NCI-H2107 treated with DMSO at 0.1 percent for 48 hours (cell line): ENCODE measurements around the gene TENM4.

Experiments used
- DNase-seq: peaks from one replicate; lab custom pipeline; 2025; ENCODE audit not compliant: unreplicated experiment; lab: John Stamatoyannopoulos, UW

Gene TENM4

DNA sequence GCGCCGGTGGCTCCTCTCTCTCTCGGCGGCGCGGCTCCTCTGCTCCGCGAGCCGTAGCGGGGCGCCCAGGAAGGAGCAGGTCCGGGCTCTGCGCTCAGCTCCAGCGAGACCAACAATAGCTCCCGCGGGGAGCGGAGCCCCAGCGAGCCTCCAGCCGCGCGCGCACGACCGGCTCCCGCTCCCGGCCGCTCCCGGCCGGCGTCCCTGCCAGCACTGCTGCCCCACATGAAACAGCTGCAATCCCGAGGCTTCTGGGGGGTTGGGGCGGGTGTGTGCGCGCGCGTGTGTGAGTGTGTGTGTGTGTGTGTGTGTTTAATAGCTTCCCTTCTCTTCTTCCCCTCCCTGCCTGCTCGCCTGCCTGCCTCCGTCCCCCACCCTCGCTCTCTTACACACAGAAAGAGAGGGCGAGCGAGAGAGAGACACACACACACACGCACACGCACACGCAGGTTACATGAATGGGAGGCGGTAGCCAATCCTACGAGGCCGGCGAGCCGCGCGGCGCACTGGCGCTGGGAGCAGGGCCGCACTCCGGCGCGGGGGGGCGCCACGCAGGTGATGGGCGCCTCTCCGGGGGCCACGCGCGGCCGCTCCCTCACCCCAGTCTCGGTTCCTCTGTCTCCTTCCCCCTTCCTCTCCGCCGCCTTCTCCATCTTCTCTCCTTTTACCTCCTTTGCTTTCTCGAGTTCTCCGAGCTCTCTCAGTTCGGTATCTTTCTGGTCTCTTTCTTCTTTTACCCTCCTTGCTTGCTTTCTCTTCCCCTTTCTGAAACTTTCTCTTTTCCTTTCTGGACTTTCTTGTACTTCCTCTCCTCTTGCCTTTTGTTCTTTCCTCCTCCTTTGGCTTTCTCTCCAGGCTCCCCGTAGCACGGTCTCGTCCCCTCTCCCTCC is at the start of gene TENM4:
Gene TENM4, minus strand, starts transcription at position 460 of the 890 bp plus-strand sequence. CDS start 371,086 bp downstream, outside the sequence.
- no peak for DNase-seq

DNA sequence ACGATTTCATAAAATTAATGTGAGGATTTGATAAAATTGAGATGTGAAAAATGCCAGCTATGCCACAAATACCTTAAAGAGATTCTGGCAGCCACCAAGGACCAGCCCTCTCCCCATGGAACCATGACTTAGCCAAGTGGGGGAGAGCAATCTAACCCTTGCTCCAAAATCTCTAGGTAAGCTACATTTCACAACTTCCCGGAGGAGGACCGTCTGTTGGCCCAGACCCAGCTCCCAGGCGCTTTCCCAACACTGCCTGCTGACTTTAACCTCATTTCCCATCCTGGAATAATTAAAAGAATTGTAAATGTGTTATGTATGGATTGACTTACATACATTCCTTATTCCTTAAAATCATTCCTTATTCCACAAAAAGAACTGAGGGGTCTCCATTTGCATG is 47.5 kb upstream of the TENM4 start:
- no peak for DNase-seq

DNA sequence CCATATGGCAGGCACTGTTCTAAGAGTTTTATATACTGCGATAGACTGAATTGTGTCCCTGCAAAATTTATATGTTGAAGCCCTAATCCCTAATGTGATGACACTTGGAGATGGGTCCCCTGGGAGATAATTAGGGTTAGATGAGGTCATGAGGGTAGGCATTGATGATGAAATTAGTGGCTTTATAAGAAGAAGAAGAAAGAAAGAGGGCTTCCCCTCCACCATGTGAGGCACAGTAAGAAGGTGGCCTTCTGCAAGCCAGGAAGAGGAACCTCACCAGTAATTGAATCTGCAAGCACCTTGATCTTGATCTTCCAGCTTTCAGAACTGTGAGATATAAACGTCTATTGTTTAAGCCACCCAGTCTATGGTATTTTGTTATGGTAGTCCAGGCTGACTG is 46.6 kb upstream of the TENM4 start:
- DNase-seq: no peak

GRCh38 chr11:79486242-79486984 is 45.6 kb upstream of the TENM4 start:
- no peak for DNase-seq

DNA sequence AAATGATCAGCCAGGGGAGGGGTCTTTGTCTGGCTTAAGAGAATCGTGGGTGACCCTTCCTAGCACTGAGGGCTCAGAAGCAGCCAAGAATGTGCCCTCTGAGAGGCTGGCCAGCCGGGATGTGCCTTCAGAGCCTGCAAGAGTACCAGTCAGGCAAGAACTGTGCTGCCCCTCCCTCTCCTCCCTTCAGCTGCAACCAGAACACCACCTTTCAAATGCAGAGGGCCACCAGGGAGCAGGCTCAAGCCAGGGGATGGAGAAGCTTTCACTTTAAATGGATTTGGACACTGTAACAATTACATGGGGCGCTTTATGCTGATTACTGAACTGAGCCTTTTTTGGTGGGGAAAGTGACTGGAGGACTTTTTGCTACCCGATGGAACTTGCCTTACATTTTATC is 44.9 kb upstream of the TENM4 start:
- DNase-seq: no peak

DNA sequence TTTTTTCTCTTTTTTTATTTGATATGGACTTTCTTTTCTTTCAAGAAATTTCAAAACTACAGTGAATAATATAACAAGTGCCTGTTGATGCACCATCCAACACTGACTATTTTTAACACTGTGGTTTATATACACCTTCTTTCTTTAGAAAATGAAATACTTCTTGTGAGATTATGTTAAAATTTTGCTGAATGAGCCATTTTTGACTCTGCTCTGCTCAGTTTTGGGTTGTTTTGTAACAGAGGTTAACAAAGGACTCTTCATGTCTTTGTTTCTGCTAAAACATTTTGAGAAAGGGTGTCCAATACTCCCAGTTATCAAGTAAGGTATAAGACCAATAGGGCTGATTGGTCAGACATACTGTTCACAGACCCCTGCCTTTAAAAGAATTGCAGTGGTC is 44.0 kb upstream of the TENM4 start:
- DNase-seq: no peak

GRCh38 chr11:79482800-79483199 is 42.0 kb upstream of the TENM4 start:
- DNase-seq: no peak

DNA sequence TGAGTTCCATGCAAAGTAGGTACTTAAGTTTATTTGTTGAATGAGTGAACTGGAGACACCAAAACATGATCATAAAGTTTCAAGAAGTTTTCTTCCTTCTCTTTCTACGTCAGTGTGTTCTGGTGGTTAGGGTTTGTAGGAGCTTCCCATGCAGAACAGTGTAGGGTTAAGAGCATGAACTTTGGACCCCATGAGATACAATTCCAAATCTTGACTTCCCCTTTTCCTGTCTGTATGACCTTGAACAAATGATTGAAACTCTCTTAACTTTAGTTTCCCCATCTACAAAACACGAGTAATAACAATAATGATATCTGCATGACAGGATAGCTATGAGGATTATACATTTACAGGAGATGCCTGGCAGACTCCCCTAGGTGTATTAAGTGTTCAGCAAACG is 41.0 kb upstream of the TENM4 start:
- DNase-seq: no peak

GRCh38 chr11:79480864-79481263 is 40.0 kb upstream of the TENM4 start:
- DNase-seq: no peak

DNA sequence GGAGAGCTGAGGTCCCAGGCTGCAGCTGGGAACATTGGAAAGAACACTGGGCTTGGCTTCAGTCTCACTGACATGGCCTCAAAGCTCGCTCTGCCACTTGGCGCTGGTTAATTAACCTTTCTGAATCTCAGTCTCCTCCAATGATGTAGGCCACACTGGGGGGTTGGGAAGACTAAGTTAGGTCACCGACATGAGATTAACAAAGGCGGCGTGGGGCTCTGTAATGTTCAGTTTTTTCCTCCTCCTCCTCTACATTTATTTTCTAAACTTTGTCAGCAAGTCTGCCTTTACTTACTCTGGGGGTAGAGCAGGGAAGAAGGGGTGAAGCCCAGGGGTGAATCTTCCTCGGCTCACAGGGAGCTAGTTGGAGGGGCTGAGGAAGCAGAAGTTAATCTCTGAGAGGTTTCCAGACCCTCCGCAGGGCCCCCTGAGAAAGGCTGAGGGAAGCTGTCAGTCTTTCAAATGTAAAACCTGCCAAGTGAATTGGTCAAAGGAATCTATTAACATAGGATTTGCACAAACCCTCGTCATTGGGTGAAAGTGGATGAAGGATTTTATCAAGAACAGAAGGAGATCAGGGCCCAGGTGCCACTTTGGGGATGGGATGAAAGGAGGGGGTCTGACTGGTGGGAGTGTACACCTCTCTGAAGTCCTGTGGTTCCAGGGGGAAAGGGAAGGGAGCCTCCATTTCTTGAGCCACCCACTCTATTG is 32.1 kb upstream of the TENM4 start:
- DNase-seq: no peak

- DNase-seq: no peak
These were observed 30.4 kb upstream of the TENM4 start for GRCh38 chr11:79471071-79471844.

GRCh38 chr11:79470161-79470560 is 29.3 kb upstream of the TENM4 start:
- no peak for DNase-seq

- DNase-seq: no peak
These were observed 26.9 kb upstream of the TENM4 start for GRCh38 chr11:79467761-79468160.

- DNase-seq: no peak
These were observed 25.6 kb upstream of the TENM4 start for GRCh38 chr11:79466411-79466810.

DNA sequence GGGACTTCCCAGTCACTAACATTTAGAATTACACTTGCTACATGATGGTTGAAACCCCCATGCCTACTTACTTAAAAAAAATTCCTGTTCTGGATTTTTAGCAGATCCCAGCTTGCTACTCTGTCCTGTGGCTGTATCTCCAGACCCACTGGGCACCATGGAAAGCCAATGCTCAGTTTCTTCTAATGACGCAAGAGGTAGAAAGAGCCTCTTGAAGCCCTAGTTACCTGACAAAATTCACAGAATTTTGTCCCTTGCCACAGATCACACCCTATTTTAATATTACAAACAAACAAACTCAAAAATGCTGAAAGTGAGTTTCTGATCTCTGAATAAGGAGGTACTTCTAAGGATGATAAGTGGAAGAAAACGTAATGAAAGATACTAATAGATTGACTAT is 24.3 kb upstream of the TENM4 start:
- no peak for DNase-seq

DNA sequence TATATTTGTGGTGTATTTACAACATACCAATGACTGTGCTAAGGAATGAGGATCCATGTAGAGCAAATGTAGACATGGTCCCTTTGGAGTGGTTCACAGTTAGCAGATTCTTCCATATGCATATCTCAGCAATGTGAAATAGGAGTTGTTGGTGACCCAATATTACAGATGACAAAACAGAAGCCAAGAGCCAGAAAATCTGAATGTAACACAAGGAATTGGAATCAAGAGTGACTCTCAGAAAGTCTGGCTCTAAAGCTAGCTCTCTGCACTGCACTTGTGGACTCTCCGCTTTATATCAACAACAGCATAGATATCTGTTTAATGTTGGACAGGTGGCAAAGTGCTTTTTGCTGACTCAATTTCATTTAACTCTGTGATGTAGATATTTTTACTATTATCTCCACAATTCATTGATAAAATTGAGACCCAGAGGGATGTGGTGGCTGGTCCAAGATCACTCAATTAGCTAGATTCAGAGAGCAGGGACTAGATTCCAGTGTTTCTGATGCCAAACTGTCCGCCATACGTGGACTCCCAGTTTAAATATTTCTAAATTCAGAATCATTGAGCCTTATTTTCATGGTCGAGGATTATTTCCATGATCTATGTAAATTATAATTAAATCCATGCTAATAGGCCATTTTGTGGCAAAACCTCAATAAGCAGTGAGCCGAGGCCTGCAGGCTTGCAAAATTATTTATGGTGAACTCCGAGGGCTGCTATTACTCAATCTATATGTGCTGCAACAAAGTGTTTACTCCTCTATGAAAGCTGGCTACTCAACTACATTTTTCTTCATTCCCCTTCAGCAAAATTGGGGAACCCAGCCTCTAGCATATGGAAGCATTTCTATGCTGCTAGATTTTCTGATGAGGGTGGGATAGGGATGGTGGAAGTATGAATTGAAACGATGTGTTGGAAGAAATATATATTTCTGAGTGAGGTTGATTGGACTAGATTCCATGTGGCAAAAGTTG is 21.1 kb upstream of the TENM4 start:
- no peak for DNase-seq

DNA sequence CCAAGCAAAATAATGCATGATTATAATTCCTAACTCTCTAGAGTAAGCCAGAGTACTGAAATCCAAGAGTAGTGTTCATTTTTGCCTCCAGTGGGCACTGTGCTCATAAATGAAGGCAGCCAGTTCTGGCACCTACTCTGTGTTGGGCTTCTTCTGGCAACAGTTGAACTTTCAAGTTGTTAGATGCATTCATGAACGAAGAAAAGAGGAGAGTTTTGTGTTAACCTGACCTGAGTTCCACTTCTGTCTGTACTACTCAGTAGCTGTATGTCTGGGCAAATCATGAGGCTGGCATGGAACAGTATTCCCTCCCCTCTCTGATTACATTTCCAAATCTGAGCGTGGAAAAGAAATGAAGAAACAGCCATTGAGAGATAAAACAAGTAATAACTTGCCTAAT is 20.3 kb upstream of the TENM4 start:
- no peak for DNase-seq

- no peak for DNase-seq
These were observed 17.9 kb upstream of the TENM4 start for GRCh38 chr11:79458709-79459108.

GRCh38 chr11:79456501-79456900 is 15.7 kb upstream of the TENM4 start:
- DNase-seq: no peak

DNA sequence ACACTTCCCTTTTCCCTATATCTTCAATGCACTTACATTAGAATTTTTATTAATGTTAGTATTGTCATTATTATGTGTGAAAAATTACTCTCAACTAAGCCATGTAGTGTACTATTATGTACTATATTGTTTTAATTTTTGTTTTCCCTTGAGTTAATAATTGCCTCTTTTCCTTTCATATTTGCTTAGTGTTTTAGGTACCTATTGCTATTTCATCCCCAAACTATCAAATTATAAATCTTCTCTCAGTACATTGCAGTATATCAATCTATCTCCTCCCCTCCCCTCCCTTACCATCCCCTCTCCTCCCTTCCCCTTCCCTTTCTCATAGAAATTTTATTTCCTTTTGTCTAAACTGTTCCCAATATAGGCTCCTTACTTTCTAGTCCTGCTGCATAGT is 12.8 kb upstream of the TENM4 start:
- DNase-seq: no peak
